Muscle of back (tissue), 11 donors: ENCODE measurements around the gene PRDM15. TPM values are rescaled to one million over a fixed set of nuclear protein-coding genes. Genes with fewer than 3 reads are reported as not detected.

Experiments used
- DNase-seq, 3 donors: peaks; one replicate each; pipeline versions ENCODE4 v3.0.0 to v3.0.0-alpha.2; 2013
- polyA plus RNA-seq, 10 donors: library from polyadenylated mRNA; unstranded; fragments of 120-200 nt; gene quantifications; one replicate each; pipeline ENCODE4 v1.2.1, GENCODE V29; 2013; ENCODE audit not compliant: insufficient read length in 10 of 10

The PRDM15 gene
- polyA plus RNA-seq, 10 donors, result 3.4 to 6.6 (median 4.2) TPM

DNA sequence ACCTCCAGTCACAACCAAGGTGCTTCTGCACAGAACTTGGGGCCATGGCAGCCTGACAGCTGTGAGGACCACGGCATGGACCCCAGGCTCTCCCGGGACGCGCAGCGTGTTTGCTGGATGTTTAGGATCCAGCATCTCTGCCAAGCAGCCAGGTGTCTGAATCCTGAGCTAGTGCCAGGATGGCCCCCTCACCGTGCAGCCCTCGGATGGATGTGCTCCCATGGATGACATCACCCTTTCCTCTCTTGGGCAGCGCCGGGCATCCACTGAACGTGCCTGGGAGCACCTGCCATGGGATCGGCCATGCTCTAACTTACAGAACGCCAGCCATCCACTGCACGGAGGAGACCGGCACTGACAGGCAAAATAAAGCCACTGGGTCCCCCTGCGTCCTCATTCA lies 53.9 kb downstream of the PRDM15 start:
- no peak for DNase-seq

DNA sequence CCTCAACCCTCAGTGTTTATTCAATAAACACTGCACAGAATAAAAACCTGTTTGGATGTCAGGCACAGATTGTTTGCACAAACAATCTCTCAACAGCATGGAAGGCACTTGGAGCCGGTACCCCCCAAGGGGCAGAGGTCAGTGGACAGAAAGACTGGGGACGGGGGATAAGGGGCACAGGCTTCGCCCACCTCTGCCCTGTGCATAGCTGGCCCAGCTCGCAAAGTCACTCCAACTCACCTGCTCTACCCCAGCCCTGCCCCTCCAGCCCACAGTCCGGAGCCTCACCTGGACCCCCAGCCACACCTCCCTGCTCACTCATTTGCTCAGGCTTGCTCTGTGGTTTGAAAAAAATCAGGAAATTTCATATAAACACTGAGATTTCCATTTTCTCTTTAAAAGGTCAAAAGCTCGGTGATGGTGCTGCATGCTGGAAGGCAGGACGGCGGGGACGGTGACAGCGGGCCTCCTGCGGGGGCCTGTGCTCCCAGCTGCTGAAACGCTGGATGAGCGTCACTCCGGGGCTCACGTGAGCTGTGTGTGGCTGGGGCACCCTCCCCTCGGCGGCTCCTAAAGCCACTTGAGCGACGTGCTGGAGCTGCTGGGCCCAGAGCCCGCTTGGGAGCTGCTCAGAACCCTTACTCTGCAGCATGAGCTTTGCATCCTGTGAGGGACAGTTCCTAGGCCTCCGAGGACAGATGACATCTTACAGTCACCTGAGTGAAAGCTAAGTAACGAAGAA lies 54.5 kb downstream of the PRDM15 start:
- DNase-seq, result no peak

DNA sequence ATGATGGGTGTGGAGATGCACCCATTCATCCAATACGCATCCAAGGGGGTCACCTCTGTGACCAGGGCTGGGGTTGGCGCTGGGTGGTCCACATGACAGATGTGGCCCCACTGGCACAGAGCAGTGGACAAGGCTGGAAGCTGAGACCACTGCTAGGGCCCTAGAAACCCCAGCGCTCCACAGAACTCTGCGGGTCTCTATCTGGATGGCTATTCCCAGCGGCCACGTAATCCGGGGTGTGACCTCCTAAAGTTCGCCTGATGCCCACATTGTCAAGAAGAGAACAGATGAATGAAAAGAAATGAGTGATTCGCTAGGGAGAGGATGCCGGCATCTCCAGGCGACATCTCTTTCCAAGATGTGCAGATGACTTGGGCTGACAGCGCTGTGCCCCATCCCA lies 55.2 kb downstream of the PRDM15 start:
- no peak for DNase-seq

DNA sequence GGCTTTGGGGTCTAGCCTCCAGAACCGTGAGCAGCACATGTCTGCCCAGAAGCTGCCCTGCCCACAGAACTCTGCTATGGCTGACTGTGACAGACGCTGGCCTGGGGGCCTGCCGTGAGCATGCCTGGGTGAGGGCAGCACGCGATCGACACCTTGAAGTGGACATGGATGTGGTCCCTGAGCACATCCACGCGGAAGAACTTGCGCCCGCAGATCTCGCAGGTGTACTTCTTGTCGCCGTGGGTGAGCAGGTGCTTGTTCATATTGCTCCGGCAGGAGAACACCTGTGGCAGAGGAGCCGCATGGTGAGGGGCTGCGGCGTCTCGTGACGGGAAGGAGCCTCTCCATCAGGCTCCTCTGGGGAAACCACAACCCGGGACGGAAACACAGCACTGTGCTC lies 56.0 kb downstream of the PRDM15 start:
- no peak for DNase-seq

DNA sequence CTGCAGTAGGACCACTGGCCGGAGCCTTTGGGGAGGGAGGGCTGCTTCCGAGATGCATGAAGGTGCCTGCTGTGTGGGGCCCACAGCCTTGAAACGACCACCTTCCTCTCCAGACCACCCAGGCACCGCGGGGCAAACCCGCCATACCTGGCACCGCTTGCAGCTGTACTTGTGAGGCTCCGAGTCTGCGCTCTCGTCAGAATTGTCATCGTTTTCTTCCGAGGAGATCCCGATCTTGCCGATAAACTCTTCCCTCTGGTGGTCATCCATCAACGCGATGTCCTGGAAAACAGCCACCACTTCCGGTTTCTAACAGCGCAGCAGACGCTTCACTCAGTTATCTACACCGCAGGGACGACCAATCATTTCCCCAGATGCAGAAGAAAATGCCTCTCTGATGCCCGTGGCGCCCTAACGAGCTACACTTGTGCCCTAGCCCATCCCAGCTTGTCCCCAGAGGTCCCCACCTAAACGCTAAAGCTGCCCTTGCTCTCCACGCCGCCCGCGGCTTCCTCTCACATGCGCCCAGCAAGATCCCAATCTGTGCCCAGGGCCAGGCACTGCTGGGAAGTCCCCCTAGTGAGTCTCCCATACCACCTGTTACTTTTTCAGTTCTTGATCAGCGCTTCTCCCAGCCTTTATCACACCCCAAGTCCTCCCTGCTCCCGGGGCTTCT lies 57.2 kb downstream of the PRDM15 start:
- DNase-seq, result no peak

- no peak for DNase-seq
Observed at GRCh38 chr21:41821081-41821755, 57.9 kb downstream of the PRDM15 start.

- DNase-seq, result no peak
Observed at GRCh38 chr21:41820384-41821080, 58.6 kb downstream of the PRDM15 start.

DNA sequence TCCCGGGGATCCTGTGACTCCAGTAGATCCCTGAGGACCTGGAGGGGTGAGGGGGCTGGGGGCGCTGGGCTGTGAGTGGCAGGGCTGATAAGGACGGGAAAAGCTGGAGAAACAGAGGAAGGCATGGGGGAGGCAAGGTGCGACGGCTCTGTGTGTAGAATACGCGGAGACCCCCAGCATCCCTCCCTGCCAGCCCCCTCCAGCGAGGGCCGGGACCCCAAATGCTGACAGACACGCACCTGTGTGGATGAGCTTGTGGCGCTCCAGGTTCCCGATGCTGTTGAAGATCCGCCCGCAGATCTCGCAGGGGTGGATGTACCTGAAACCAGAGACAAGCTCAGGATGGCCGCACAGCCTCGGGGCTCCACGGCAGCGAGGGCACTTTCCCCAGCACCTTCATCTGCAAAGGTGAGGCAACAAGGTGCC lies 59.3 kb downstream of the PRDM15 start:
- no peak for DNase-seq

DNA sequence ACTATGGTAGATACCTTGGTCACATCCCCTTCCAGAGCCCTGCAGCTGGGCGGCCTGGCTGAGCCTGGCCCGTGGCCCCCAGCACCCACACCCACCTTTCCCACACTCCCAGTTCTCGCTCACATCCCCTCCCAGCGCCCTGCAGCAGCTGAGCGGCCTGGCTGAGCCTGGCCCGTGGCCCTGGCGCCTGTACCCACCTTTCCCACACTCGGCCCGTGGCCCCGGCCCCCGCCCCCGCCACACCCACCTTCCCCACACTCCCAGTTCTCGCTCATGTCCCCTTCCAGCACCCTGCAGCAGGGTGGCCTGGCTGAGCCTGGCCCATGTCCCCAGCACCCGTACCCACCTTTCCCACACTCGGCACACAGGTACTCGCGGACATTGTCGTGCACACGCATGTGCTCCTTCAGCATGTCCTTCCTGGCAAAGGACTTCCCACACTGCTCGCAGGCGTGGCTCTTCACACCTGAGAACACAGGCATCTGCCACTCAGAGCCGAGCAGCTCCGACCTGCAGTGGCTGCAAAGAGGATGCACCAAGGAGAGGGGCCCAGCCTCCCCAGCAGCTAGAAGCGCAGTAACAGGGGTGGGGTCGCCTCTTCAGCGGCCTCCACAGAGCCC lies 59.8 kb downstream of the PRDM15 start:
- DNase-seq, result no peak

DNA sequence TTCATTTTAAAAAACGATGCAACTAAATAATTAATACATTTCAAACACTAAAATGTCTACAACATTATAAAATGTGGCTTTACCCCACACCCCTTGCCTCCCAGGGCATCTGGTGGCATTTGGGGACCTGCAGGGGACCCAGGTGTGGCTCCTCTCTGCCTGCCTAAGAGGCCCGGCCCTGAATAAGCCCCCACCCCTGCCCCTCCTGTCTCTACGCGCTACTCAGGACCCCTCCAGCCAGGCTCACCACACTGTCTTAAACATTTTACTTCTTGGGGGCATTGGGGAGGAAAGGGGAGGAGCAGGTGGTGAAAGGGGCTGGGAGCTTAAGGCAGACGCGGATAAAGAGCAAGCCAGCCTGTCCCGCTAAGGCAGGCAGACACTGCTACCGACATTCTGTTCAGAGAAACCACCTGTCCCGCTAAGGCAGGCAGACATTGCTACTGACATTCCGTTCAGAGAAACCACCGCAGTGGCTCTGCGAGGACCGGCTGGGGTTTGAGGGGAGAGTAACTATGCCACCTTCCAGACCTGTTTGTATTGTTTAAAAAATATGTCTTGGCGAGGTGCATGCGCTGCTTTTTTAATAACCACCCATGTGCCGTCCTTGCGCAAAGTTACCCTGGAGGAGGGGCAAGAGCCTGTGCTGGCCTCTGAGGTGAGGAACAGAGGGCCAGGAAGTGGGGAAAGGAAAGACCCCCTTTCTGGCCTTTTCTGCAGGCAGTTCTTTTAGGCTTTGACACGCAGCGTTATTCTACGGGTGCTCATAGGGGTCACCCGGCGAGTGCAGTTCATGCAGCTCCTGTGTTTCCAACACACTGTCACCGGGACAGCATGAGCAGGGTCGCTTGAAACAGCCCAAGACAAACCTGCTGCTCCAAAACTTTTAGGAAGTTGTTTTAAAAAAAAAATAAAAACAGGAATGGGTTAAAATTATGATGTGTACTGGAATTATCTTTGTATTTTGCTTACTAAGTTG lies 61.0 kb downstream of the PRDM15 start:
- DNase-seq, result no peak

DNA sequence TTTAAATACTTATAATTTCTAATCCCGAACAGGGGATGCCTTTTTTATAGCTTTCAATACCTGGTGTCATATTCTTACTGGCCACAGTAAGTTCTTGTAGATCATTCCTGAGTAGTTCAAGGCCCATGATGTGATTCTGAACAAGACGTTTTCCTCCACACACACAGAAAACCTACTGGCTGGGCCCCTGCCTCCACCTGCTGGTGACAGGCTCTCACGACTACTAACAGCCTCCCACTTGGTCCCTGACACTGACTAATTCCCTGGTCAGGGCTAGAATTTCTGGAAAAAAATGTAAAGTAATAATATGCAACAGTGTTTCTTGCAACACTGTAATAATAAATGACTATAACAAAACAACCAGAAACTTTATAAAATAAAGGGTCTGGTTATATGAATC lies 61.9 kb downstream of the PRDM15 start:
- DNase-seq, result peak; percentile 45 to 75 (median 52)

DNA sequence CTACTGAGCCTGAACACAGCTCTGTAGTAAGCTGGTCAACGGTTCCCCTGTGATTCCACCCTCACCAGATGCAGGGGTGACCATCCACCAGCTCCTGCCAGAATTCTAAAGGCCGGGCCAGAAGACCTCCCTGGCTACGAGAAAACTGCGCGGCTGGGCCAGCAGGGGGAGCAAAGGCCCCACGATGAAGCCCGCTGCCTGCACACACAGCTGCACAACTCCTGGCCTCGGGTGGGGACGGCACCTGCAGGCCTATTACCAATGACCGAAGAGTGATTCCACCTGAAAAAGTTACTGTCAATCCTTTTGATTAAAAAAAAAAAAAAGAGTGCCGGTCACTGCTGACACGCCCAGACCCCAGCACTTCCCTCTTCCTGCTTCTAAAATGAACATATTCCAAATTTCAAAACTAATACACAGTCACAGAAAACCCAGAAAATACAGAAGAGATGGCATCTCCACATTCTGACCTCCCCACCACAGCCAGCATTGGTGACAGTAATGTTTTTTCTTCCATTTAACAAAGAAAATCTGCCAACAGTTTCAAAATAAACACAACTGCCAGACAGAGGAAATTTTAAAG lies 62.5 kb downstream of the PRDM15 start:
- DNase-seq, result peak; percentile 33 to 79 (median 62)

DNA sequence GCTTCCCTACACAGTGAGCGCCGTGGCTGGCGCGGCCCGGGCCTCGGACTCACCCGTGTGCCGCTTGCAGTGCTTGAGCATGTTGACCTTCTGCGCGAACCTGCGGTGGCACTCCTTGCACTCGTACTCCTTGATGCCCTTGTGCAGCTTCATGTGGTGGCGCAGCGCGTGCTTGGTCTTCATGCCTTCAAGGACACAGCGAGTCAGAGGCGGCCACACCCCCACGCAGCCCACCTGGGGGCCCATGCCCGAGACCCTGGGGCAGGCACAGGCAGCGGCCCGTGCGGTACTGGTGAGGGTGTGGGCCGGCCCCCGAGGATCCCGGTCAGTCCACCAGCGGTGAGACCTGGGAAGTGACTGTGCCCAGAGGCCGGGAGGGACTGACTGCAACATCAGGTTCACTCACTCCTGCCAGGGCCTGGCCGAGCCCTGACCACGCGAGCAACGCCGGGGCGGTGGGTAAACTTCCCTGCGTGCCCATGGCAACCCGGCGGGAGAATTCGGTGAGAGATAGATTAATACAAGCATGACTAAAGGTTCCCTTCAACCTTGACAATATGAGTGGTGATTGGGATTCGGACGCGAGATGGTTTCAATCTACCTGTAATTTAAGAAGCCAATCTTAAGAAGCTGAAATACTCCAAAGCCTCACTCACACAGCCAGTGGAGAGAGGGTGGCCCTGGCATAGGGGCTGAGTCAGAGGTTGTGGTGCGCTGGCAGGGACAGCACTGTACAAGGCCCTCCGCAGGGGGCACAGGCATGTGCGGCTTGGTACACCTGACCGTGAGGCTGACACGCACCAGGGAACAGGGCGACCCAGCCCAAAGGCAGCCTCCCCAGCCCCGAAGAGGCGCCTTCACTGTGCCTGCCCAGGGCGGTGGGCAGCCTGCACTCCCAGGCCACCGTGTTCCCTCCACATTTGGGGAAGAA lies 63.2 kb downstream of the PRDM15 start:
- peak in 1 of 3 donors; percentile 11 for DNase-seq

DNA sequence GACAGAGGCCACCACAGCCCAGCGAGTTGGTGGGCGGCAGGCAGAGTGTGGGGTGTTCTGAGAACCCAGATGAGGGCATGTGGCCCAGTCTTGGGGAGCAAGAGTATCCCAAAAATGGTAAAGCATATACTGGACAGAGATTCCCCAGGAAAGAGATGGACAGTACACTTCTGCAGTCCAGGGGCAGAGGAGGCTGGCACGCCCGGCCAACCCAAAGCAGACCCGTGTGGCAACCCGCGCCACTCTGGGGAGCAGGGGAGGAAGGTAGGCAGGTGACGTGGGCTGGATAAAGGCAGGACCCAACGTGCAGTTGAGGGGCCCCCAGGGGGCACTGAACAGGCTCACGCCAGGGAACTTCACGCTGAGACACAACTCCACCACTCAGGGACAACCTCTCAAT lies 65.9 kb downstream of the PRDM15 start:
- no peak for DNase-seq

DNA sequence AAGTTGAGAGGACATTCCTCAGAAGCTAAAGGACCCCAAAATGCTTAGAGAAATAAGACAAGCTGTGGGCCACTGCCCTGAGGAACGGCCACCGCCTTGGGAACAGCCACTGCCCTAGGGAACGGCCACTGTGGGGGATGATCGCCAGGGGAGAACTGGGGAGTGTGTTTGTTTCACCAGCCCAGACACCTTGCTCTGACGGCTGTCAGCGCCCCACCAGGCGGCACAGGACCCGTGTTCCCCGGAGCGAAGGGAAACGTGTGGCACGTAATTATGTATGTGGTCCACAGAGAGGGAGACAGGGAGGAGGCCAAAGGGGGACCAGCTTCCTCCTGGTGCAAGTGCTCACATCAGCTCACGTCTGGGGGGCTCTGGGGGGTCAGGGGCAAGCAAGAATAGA lies 66.5 kb downstream of the PRDM15 start:
- no peak for DNase-seq

DNA sequence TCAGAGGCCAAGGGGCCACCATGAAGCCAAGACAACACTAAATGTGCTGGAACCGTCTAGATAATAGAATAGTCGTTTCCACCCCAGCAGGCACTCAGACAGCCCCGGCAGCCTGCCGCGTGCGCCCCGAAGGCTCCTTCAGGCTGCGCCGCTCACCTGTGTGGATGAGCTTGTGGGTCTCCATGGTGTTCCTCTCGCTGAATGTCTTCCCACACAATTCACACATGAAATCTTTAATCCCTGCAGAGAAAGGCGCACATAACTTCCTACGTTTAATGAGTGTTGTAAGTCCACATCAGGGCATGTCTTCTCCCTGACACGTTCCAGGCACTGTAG lies 68.6 kb downstream of the PRDM15 start:
- DNase-seq, result no peak

GRCh38 chr21:41809891-41810596 lies 69.1 kb downstream of the PRDM15 start:
- DNase-seq, result no peak

DNA sequence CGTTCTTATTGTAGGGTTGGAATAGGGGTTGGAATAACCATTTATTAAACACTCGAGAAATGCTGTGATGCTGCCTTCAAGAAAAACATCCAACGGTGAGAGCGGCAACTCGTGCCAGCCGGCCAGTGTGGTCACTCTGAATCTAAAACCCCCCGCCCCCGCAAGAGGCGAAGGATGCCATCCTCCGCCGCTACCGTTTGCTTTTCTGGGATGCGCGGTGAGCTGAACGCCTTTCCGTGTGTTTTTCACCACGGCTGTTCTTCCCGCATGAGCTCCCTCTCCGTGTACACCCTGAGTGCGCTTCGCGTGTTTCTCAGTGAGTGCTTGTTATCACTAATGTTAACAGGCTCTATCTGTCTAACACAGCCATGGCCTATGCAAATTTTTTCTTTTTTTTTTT lies 70.3 kb downstream of the PRDM15 start:
- DNase-seq, result no peak

GRCh38 chr21:41808094-41808493 lies 71.0 kb downstream of the PRDM15 start:
- DNase-seq, result no peak
